ENCODE measurements around the gene TMEM198. TPM values are rescaled to one million over a fixed set of nuclear protein-coding genes. Genes with fewer than 3 reads are reported as not detected.
A peak's percentile ranks its signal among the peaks of the same experiment; 100 is the strongest.

TMEM198 gene
- total and polyA plus RNA-seq, 9 of the 15 experiments (the other 6 are each of a cell fraction or from before 2014, with no cell fraction given), result 0.03 to 3.8 (median 1.0) TPM

DNA sequence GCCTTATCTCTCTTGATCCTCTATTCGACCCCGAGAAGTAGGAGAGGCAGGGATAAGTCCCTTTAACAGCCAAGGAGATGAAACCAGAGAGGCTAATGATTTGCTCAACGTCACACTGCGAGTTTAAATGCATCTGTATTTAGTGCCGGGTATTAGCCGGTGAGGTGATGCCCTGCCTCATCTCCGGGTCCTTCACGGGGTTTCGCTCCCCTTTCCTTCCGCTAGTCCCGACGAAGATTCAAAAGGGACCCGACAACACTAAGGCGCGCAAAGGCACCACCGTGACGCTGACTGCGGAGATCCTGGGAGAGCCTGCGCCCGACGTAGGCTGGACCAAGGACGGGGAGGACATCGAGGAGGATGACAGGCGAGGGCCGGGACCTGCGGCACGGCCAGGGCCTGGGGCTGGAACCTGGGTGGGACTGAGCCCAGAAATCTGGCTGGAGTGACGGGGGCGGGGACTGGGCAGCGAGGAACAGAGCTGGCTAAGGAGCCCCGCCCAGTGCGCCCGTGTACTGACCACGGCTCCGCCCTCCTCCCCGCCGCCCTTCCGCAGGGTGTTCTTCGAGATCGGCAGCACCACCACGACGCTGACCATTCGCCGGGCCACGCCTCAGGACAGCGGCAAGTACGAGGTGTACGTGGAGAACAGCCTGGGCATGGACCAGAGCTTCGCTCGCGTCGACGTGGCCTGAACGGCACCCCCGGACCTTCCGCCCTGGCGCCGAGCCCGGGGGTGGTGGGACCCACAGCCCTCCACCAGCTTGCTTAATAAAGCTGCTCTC is 46.1 kb upstream of the TMEM198 start (continued):
- TF ChIP-seq SAP30 (IDR thresholded peaks at IDR 0.05; ENCODE audit: borderline replicate concordance, insufficient read depth, low read depth, low read length, poor library complexity, severe bottlenecking), result peak; percentile 47
- TF ChIP-seq, protein P1, sequence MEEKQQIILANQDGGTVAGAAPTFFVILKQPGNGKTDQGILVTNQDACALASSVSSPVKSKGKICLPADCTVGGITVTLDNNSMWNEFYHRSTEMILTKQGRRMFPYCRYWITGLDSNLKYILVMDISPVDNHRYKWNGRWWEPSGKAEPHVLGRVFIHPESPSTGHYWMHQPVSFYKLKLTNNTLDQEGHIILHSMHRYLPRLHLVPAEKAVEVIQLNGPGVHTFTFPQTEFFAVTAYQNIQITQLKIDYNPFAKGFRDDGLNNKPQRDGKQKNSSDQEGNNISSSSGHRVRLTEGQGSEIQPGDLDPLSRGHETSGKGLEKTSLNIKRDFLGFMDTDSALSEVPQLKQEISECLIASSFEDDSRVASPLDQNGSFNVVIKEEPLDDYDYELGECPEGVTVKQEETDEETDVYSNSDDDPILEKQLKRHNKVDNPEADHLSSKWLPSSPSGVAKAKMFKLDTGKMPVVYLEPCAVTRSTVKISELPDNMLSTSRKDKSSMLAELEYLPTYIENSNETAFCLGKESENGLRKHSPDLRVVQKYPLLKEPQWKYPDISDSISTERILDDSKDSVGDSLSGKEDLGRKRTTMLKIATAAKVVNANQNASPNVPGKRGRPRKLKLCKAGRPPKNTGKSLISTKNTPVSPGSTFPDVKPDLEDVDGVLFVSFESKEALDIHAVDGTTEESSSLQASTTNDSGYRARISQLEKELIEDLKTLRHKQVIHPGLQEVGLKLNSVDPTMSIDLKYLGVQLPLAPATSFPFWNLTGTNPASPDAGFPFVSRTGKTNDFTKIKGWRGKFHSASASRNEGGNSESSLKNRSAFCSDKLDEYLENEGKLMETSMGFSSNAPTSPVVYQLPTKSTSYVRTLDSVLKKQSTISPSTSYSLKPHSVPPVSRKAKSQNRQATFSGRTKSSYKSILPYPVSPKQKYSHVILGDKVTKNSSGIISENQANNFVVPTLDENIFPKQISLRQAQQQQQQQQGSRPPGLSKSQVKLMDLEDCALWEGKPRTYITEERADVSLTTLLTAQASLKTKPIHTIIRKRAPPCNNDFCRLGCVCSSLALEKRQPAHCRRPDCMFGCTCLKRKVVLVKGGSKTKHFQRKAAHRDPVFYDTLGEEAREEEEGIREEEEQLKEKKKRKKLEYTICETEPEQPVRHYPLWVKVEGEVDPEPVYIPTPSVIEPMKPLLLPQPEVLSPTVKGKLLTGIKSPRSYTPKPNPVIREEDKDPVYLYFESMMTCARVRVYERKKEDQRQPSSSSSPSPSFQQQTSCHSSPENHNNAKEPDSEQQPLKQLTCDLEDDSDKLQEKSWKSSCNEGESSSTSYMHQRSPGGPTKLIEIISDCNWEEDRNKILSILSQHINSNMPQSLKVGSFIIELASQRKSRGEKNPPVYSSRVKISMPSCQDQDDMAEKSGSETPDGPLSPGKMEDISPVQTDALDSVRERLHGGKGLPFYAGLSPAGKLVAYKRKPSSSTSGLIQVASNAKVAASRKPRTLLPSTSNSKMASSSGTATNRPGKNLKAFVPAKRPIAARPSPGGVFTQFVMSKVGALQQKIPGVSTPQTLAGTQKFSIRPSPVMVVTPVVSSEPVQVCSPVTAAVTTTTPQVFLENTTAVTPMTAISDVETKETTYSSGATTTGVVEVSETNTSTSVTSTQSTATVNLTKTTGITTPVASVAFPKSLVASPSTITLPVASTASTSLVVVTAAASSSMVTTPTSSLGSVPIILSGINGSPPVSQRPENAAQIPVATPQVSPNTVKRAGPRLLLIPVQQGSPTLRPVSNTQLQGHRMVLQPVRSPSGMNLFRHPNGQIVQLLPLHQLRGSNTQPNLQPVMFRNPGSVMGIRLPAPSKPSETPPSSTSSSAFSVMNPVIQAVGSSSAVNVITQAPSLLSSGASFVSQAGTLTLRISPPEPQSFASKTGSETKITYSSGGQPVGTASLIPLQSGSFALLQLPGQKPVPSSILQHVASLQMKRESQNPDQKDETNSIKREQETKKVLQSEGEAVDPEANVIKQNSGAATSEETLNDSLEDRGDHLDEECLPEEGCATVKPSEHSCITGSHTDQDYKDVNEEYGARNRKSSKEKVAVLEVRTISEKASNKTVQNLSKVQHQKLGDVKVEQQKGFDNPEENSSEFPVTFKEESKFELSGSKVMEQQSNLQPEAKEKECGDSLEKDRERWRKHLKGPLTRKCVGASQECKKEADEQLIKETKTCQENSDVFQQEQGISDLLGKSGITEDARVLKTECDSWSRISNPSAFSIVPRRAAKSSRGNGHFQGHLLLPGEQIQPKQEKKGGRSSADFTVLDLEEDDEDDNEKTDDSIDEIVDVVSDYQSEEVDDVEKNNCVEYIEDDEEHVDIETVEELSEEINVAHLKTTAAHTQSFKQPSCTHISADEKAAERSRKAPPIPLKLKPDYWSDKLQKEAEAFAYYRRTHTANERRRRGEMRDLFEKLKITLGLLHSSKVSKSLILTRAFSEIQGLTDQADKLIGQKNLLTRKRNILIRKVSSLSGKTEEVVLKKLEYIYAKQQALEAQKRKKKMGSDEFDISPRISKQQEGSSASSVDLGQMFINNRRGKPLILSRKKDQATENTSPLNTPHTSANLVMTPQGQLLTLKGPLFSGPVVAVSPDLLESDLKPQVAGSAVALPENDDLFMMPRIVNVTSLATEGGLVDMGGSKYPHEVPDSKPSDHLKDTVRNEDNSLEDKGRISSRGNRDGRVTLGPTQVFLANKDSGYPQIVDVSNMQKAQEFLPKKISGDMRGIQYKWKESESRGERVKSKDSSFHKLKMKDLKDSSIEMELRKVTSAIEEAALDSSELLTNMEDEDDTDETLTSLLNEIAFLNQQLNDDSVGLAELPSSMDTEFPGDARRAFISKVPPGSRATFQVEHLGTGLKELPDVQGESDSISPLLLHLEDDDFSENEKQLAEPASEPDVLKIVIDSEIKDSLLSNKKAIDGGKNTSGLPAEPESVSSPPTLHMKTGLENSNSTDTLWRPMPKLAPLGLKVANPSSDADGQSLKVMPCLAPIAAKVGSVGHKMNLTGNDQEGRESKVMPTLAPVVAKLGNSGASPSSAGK (IDR thresholded peaks at IDR 0.05), result peak; percentile 84
- no peak for TF ChIP-seq ZNF384 (IDR thresholded peaks at IDR 0.05; ENCODE audit: low read depth, low read length)
- peak in 1 of 3 experiments; percentile 28 for TF ChIP-seq YY1 (IDR thresholded peaks at IDR 0.05; ENCODE audit: borderline replicate concordance in 1 of 3, control insufficient read depth in 1 of 3, extremely low read depth in 1 of 3, insufficient read depth in 3 of 3, insufficient read length in 1 of 3, insufficient replicate concordance in 2 of 3, low read depth in 1 of 3, low read length in 2 of 3)
- no peak for TF ChIP-seq SREBF1 (IDR thresholded peaks at IDR 0.05; ENCODE audit: borderline replicate concordance, low read depth, low read length)
- TF ChIP-seq, protein P2, sequence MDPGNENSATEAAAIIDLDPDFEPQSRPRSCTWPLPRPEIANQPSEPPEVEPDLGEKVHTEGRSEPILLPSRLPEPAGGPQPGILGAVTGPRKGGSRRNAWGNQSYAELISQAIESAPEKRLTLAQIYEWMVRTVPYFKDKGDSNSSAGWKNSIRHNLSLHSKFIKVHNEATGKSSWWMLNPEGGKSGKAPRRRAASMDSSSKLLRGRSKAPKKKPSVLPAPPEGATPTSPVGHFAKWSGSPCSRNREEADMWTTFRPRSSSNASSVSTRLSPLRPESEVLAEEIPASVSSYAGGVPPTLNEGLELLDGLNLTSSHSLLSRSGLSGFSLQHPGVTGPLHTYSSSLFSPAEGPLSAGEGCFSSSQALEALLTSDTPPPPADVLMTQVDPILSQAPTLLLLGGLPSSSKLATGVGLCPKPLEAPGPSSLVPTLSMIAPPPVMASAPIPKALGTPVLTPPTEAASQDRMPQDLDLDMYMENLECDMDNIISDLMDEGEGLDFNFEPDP (CRISPR knock-in tag; IDR thresholded peaks at IDR 0.05), result no peak
- 0 out of 2 replicates have a peak, but pooled peaks have one; percentile 76 for TF ChIP-seq MTA3 (IDR thresholded peaks at IDR 0.05; ENCODE audit: borderline replicate concordance)

Measured in K562 (cell line).